Posterior vena cava (tissue), 2 donors: ENCODE results near the gene ATRIP. TPM values are rescaled to one million over a fixed set of nuclear protein-coding genes. Genes with fewer than 3 reads are reported as not detected.

Experiments used
- DNase-seq: peaks from one replicate; pipeline ENCODE4 v3.0.0-alpha.2; 2020; ENCODE audit warnings: low spot score
- intact Hi-C, 2 donors: fragments of 100-400 bp; cut with DNase I; formaldehyde crosslinking; loops; one replicate each; pipeline versions ENCODE4 v1.14.1 to v1.14.2; 2022 to 2023
- total RNA-seq, 2 donors: library from RNA; stranded (reverse); fragmentation: NEBNext Ultra II Directional; extraction: Animal tissue kit (Norgen Biotek cat#: 25700); gene quantifications; one replicate each; pipeline ENCODE4 v1.2.1, GENCODE V29; 2021
- donor health status: DM: yes; HTN: yes; CAD: no.
- donor health status: DM: yes; HTN: yes; CAD: no.

ATRIP gene
- total RNA-seq, 2 donors from 2014 or later = 6.2 to 6.3 TPM

DNA sequence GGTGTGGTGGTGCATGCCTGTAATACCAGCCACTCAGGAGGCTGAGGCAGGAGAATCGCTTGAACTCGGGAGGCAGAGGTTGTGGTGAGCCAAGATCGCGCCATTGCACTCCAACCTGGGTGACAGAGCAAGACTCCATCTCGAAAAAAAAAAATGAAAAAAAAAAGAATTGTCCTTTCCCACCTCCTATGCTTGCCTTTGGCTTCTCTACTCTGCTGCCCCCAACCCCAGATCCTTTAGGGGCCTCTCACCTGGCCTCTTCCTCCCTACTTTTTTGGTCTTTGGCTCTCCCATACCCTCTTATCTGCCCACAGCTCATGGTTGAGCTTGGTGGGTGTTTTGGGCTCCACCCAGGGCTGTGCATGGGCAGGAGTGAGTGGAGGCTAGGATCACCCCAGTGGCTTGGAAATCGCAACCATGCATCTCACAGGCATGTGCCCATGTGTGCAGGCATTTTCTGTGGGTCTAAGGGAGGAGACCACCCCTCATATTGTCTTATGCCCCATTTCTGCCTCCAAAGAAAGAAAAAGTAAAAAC lies 59.5 kb downstream of the ATRIP start:
- DNase-seq = peak; percentile 44
- intact Hi-C loops = no loop called here

DNA sequence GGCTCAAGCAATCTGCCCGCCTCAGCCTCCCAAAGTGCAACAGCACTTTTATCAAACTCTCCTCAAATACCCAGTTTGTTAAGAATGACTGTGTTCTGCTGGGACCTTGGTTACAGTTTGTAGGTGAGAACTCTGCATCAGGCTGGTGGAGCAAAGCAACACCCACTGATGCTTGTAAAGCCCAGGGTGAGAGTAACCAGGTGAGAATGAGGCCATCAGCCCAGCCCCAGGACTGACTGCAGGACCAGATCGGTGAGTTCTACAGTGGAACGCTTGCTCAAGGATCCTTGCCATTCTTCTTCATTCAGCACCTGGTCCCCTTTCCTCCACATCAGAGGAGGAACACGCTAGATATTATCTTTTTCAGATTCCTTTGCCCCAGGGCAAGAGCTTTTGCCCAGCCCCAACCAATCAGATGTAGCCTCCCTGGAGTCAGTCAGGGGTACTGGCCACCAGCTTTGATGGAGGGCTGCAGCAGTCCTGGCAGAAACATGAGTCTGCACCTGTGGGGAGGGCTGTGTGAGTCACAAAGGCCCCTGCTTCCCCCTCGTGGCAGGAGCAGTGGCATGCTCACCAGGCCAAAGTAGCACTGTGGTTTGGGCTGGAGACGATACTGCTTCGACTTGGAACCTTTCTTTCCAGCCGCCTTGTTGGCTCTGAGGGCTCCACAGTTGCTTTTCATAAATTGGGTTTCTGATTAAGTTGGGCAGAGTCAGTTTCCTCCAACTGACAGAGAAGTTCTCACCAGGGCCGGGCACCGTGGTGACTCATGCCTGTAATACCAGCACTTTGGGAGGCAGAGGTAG lies 60.9 kb downstream of the ATRIP start:
- intact Hi-C loops = no loop called here

DNA sequence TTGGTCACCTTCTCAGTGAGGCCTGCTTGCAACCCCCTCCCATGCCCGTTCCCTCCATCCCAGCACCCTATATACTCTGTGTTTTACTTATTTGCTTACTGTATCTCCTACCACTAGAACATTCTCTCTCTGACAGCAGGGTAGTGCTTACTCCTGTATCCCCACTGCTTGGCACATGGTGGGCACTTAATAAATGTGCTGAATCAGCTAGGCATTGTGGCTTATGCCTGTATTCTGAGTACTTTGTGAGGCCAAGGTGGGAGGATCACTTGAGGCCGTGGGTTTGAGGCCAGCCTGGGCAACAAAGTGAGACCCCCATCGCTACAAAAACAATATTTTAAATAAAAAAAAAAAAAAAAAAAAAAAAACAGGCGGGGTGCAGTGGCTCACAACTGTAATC lies 65.0 kb downstream of the ATRIP start:
- DNase-seq = peak; percentile 2

More for the DNA sequence above, 60.9 kb downstream of the ATRIP start:
- peak; percentile 74 for DNase-seq

DNA sequence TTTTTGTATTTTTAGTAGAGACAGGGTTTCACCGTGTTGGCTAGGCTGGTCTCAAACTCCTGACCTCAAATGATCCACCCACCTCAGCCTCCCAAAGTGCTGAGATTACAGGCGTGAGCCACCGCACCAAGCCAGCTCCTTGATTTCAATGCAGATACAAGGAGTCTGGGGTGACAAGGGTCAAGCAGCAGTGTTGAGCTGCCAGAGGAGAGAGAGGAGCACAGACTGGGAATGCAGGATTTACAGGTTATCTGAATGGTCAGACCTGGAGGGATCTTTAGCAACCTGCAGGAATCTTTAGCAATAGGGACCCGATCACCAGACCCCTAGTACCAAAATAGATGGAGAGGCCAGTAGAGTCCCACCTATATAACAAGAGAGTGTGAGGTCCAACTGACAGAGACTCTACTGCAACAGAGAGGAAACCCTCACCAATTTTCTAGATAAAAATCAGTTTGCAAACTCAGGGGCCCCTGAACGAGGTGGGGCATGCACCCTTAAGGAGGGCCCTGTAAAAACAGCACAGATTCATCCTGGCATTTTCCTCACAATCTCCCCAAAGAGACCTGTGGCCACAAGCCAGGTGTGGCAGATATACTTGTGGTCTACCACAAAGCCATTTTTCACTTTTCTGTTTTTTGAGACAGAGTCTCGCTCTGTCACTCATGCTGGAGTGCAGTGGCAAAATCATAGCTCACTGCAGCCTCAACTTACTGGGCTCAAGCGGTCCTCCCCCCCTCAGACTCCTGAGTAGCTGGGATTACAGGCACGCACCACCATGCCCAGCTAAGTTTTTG lies 68.1 kb downstream of the ATRIP start:
- DNase-seq = peak; percentile 18

More for the DNA sequence above, 65.0 kb downstream of the ATRIP start:
- intact Hi-C loops = no loop called here

More for the DNA sequence above, 68.1 kb downstream of the ATRIP start:
- intact Hi-C loops = no loop called here

Other genes with a start within 250 kb of the ATRIP start
- gene CAMP, start 223.2 kb upstream of the ATRIP start, total RNA-seq = not detected
- 10 to 100 TPM in 1 of 2 donors, 1 to 10 TPM in 1; 8.4 to 11.3 TPM for gene ZNF589, start 205.6 kb upstream of the ATRIP start, total RNA-seq
- 10 to 100 TPM; 16.9 to 17.5 TPM for gene NME6, start 145.4 kb upstream of the ATRIP start, total RNA-seq
- gene SPINK8, start 113.1 kb upstream of the ATRIP start, total RNA-seq = not detected
- gene FBXW12, start 74.5 kb upstream of the ATRIP start, total RNA-seq = not detected
- gene PLXNB1, start 16.7 kb upstream of the ATRIP start, total RNA-seq = 10 to 100 TPM; 76.4 to 76.7 TPM
- gene CCDC51, start 6.6 kb upstream of the ATRIP start, total RNA-seq = 10 to 100 TPM; 13.0 to 16.2 TPM
- gene TMA7, start 6.5 kb upstream of the ATRIP start, total RNA-seq = 100 to 1,000 TPM; 112 to 178 TPM
- 100 to 1,000 TPM; 142 to 147 TPM for gene SHISA5, start 57.4 kb downstream of the ATRIP start, total RNA-seq
- gene PFKFB4, start 110.1 kb downstream of the ATRIP start, total RNA-seq = 1 to 10 TPM; 2.0 to 4.5 TPM
- not detected for gene UCN2, start 117.0 kb downstream of the ATRIP start, total RNA-seq
- gene COL7A1, start 148.6 kb downstream of the ATRIP start, total RNA-seq = 1 to 10 TPM; 4.2 to 5.3 TPM
- 100 to 1,000 TPM; 134 to 135 TPM for gene UQCRC1, start 162.9 kb downstream of the ATRIP start, total RNA-seq
- gene TMEM89, start 175.0 kb downstream of the ATRIP start, total RNA-seq = not detected
- 10 to 100 TPM in 1 of 2 donors, 1 to 10 TPM in 1; 7.0 to 11.7 TPM for gene SLC26A6, start 188.7 kb downstream of the ATRIP start, total RNA-seq
- gene CELSR3, start 216.1 kb downstream of the ATRIP start, total RNA-seq = under 1 TPM; 0.65 to 0.67 TPM
- 10 to 100 TPM; 14.0 to 19.8 TPM for gene NCKIPSD, start 239.2 kb downstream of the ATRIP start, total RNA-seq